ENCODE data around the gene AKTIP. TPM values are rescaled to one million over a fixed set of nuclear protein-coding genes. Genes with fewer than 3 reads are reported as not detected.

AKTIP gene
- total RNA-seq, 1 experiment from 2014 or later: 26.2 TPM

GRCh38 chr16:53484542-53484941 lies 18.5 kb downstream of the AKTIP start:
- Mint-ChIP-seq H3K9me3 (peaks cover 16 to 22% of the 10 kb centered on the region in 2 experiments), H3K36me3 (ENCODE audit: insufficient read depth in 1 of 3, low read depth in 3 of 3) (peaks cover 61 to 84% (median 76%) of the 10 kb centered on the region in 3 experiments), H3K4me1 (no peaks in the 10 kb centered on the region), H3K27me3 (ENCODE audit: low read depth) (no peaks in the 10 kb centered on the region; the same call in 1 of the 2 replicates), H3K4me3 (no peak overlapping the region), H3K27ac (no peak overlapping the region)
- Histone ChIP-seq H3K79me2 (ENCODE audit: insufficient read depth, low read length) (no peaks in the 10 kb centered on the region), H3K4ac (ENCODE audit: low read depth, low read length) (no peak overlapping the region), H4K5ac (ENCODE audit: insufficient read length, low read depth, low read length) (no peak overlapping the region), H3K4me2 (ENCODE audit: insufficient read depth, insufficient read length, low read length) (no peak overlapping the region), H2BK15ac (ENCODE audit: low read depth, low read length) (no peak overlapping the region), H2BK20ac (ENCODE audit: low read depth, low read length, poor library complexity, severe bottlenecking) (no peak overlapping the region), H3K14ac (ENCODE audit: insufficient read depth, low read length) (no peak overlapping the region), H4K8ac (replicated peaks; ENCODE audit: insufficient read length, low read depth, low read length) (no peak overlapping the region), H3K27me3 (ENCODE audit: insufficient read depth, low read length) (no peaks in the 10 kb centered on the region), H3K27ac (ENCODE audit: insufficient read length, low read depth, low read length) (no peak overlapping the region), H3K4me1 (ENCODE audit: insufficient read depth, low read length) (no peaks in the 10 kb centered on the region), H4K91ac (ENCODE audit: insufficient read length, low read depth, low read length) (no peak overlapping the region), H3K56ac (ENCODE audit: insufficient read length, low read depth, low read length) (no peak overlapping the region), H2AFZ (ENCODE audit: low read length) (no peak overlapping the region), H2BK120ac (ENCODE audit: low read depth, low read length, poor library complexity, severe bottlenecking) (no peak overlapping the region), H2BK12ac (ENCODE audit: insufficient read length, low read depth, low read length) (no peak overlapping the region), H3K18ac (ENCODE audit: insufficient read length, low read depth, low read length) (no peak overlapping the region), H3T11ph (ENCODE audit: low read length) (no peak overlapping the region), H3K9me3 (ENCODE audit: control insufficient read depth, low read depth, low read length) (peaks cover 10% of the 10 kb centered on the region), H2BK5ac (ENCODE audit: insufficient read length, low read length) (no peak overlapping the region), H3K79me1 (ENCODE audit: insufficient read depth, low read depth, low read length, poor library complexity, severe bottlenecking) (no peaks in the 10 kb centered on the region), H3K9ac (ENCODE audit: extremely low read depth, insufficient read length, low read length) (no peak overlapping the region), H3K23ac (ENCODE audit: insufficient read length, low read depth, low read length) (no peak overlapping the region), H3K23me2 (ENCODE audit: insufficient read length, low read depth, low read length, poor library complexity, severe bottlenecking) (no peaks in the 10 kb centered on the region), H4K20me1 (ENCODE audit: control insufficient read depth, insufficient read depth, insufficient read length) (no peaks in the 10 kb centered on the region), H2AK5ac (ENCODE audit: insufficient read length, low read length) (no peak overlapping the region)
- WGBS (ENCODE audit: extremely low coverage, insufficient read length, low lambda C conversion rate): no CpG with 5 or more reads among the region's 2 CpGs
- TF ChIP-seq CTCF (conservative IDR thresholded peaks at IDR 0.05): no peak
- DNase-seq: no peak

Measured in H9 (cell line).